ENCODE measurements around the gene ANKRD26.

The ANKRD26 gene

DNA sequence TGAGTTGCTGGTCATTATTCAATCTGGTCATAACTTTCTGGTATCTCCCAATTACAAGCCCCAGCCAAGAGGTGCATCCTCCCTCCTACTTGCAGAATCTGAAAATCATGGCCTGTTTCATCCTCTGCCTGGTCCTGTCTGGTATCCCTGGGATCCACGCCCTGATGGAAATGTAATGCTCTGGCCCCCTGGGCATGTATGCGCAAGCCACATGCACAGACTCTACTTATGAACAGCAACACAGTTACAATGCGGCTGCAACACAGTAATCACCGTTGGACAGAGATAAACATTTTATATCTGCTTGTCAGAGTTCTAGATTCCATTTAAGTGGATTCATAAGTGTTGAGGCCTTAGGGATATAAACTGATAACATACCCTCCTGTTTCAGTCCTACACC lies 121.8 kb downstream of the ANKRD26 start:
- H3K36me3 ChIP-seq (ENCODE audit: control insufficient read depth in 2 of 2, insufficient read depth in 1 of 2, low read length in 2 of 2): peaks cover 6 to 16% of the 10 kb centered on the region in 2 experiments; a peak in 2 of 3 replicates
- ChIA-PET CTCF (no interaction called here), POLR2A (no interaction called here)
- no peaks in the 10 kb centered on the region for H3K4me1 ChIP-seq (ENCODE audit: control insufficient read depth, insufficient read depth, low read length)
- H3K9me3 ChIP-seq (ENCODE audit: control insufficient read depth, insufficient read depth, low read depth, low read length): no peaks in the 10 kb centered on the region
- TF ChIP-seq ZNF175 (tag by site-specific recombination; IDR thresholded peaks at IDR 0.05) (no peak), ZNF37A (tag by site-specific recombination; IDR thresholded peaks at IDR 0.05) (no peak), ZNF654 (tag by site-specific recombination; IDR thresholded peaks at IDR 0.05; ENCODE audit: low read depth) (no peak)
- TF ChIP-seq, protein P1, sequence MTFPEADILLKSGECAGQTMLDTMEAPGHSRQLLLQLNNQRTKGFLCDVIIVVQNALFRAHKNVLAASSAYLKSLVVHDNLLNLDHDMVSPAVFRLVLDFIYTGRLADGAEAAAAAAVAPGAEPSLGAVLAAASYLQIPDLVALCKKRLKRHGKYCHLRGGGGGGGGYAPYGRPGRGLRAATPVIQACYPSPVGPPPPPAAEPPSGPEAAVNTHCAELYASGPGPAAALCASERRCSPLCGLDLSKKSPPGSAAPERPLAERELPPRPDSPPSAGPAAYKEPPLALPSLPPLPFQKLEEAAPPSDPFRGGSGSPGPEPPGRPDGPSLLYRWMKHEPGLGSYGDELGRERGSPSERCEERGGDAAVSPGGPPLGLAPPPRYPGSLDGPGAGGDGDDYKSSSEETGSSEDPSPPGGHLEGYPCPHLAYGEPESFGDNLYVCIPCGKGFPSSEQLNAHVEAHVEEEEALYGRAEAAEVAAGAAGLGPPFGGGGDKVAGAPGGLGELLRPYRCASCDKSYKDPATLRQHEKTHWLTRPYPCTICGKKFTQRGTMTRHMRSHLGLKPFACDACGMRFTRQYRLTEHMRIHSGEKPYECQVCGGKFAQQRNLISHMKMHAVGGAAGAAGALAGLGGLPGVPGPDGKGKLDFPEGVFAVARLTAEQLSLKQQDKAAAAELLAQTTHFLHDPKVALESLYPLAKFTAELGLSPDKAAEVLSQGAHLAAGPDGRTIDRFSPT (tag by site-specific recombination; IDR thresholded peaks at IDR 0.05): no peak
- no peak overlapping the region for H3K27ac ChIP-seq (ENCODE audit: extremely low read depth, low read depth, low read length)
- no peak overlapping the region for H3K4me3 ChIP-seq (ENCODE audit: low read depth, low read length)

DNA sequence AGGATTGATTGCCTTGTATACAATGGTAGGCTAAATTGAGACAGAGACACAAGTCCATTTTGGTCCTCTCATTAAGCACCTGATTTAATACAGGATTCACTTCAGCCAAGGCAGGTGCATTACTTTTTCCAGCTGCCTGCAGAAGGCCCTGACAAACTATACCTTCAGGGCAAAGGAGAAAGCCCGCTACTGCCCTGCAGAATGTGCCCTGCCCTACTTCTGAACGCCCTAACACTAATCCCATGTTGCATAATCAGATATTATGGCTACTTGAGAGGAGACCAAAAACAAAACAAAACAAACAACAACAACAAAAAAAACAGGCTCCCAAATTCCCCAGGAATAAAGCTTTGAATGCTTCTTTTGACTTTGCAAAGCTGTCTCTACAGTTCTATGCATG lies 122.7 kb downstream of the ANKRD26 start:
- TF ChIP-seq ZNF560 (tag by site-specific recombination; IDR thresholded peaks at IDR 0.05; ENCODE audit: borderline replicate concordance) (no peak), SALL2 (tag by site-specific recombination; IDR thresholded peaks at IDR 0.05; ENCODE audit: borderline replicate concordance) (no peak), RBAK (tag by site-specific recombination; IDR thresholded peaks at IDR 0.05) (no peak), ZNF521 (tag by site-specific recombination; IDR thresholded peaks at IDR 0.05) (no peak), ZXDB (tag by site-specific recombination; IDR thresholded peaks at IDR 0.05) (no peak), ZNF24 (tag by site-specific recombination; IDR thresholded peaks at IDR 0.05) (no peak), ZNF202 (tag by site-specific recombination; IDR thresholded peaks at IDR 0.05; ENCODE audit: borderline replicate concordance) (no peak), ZNF112 (tag by site-specific recombination; IDR thresholded peaks at IDR 0.05) (no peak), ZNF302 (tag by site-specific recombination; IDR thresholded peaks at IDR 0.05; ENCODE audit: low read depth) (no peak)
- TF ChIP-seq, protein P2, sequence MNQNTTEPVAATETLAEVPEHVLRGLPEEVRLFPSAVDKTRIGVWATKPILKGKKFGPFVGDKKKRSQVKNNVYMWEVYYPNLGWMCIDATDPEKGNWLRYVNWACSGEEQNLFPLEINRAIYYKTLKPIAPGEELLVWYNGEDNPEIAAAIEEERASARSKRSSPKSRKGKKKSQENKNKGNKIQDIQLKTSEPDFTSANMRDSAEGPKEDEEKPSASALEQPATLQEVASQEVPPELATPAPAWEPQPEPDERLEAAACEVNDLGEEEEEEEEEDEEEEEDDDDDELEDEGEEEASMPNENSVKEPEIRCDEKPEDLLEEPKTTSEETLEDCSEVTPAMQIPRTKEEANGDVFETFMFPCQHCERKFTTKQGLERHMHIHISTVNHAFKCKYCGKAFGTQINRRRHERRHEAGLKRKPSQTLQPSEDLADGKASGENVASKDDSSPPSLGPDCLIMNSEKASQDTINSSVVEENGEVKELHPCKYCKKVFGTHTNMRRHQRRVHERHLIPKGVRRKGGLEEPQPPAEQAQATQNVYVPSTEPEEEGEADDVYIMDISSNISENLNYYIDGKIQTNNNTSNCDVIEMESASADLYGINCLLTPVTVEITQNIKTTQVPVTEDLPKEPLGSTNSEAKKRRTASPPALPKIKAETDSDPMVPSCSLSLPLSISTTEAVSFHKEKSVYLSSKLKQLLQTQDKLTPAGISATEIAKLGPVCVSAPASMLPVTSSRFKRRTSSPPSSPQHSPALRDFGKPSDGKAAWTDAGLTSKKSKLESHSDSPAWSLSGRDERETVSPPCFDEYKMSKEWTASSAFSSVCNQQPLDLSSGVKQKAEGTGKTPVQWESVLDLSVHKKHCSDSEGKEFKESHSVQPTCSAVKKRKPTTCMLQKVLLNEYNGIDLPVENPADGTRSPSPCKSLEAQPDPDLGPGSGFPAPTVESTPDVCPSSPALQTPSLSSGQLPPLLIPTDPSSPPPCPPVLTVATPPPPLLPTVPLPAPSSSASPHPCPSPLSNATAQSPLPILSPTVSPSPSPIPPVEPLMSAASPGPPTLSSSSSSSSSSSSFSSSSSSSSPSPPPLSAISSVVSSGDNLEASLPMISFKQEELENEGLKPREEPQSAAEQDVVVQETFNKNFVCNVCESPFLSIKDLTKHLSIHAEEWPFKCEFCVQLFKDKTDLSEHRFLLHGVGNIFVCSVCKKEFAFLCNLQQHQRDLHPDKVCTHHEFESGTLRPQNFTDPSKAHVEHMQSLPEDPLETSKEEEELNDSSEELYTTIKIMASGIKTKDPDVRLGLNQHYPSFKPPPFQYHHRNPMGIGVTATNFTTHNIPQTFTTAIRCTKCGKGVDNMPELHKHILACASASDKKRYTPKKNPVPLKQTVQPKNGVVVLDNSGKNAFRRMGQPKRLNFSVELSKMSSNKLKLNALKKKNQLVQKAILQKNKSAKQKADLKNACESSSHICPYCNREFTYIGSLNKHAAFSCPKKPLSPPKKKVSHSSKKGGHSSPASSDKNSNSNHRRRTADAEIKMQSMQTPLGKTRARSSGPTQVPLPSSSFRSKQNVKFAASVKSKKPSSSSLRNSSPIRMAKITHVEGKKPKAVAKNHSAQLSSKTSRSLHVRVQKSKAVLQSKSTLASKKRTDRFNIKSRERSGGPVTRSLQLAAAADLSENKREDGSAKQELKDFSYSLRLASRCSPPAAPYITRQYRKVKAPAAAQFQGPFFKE (tag by site-specific recombination; IDR thresholded peaks at IDR 0.05; ENCODE audit: borderline replicate concordance): no peak
- TF ChIP-seq, protein P3, sequence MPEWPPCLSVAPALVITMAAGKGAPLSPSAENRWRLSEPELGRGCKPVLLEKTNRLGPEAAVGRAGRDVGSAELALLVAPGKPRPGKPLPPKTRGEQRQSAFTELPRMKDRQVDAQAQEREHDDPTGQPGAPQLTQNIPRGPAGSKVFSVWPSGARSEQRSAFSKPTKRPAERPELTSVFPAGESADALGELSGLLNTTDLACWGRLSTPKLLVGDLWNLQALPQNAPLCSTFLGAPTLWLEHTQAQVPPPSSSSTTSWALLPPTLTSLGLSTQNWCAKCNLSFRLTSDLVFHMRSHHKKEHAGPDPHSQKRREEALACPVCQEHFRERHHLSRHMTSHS (tag by site-specific recombination; IDR thresholded peaks at IDR 0.05): no peak
- TF ChIP-seq, protein P4, sequence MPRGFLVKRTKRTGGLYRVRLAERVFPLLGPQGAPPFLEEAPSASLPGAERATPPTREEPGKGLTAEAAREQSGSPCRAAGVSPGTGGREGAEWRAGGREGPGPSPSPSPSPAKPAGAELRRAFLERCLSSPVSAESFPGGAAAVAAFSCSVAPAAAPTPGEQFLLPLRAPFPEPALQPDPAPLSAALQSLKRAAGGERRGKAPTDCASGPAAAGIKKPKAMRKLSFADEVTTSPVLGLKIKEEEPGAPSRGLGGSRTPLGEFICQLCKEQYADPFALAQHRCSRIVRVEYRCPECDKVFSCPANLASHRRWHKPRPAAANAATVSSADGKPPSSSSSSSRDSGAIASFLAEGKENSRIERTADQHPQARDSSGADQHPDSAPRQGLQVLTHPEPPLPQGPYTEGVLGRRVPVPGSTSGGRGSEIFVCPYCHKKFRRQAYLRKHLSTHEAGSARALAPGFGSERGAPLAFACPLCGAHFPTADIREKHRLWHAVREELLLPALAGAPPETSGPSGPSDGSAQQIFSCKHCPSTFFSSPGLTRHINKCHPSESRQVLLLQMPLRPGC (tag by site-specific recombination; IDR thresholded peaks at IDR 0.05): no peak
- TF ChIP-seq, protein P5, sequence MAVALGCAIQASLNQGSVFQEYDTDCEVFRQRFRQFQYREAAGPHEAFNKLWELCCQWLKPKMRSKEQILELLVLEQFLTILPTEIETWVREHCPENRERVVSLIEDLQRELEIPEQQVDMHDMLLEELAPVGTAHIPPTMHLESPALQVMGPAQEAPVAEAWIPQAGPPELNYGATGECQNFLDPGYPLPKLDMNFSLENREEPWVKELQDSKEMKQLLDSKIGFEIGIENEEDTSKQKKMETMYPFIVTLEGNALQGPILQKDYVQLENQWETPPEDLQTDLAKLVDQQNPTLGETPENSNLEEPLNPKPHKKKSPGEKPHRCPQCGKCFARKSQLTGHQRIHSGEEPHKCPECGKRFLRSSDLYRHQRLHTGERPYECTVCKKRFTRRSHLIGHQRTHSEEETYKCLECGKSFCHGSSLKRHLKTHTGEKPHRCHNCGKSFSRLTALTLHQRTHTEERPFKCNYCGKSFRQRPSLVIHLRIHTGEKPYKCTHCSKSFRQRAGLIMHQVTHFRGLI (tag by site-specific recombination; IDR thresholded peaks at IDR 0.05): no peak
- CTCF ChIA-PET: interaction anchor here (0.6 kb wide), 1 partner anchor 250 kb away, joined by 3 read pairs; no protein-coding TSS in a partner anchor
- H3K4me3 ChIP-seq (ENCODE audit: low read depth, low read length): no peak overlapping the region
- POLR2A ChIA-PET: no interaction called here
- H3K36me3 ChIP-seq (ENCODE audit: control insufficient read depth in 2 of 2, insufficient read depth in 1 of 2, low read length in 2 of 2): peaks cover 8 to 16% of the 10 kb centered on the region in 2 experiments; a peak in 2 of 3 replicates
- no peaks in the 10 kb centered on the region for H3K9me3 ChIP-seq (ENCODE audit: control insufficient read depth, insufficient read depth, low read depth, low read length)
- H3K27ac ChIP-seq (ENCODE audit: extremely low read depth, low read depth, low read length): no peak overlapping the region
- no peaks in the 10 kb centered on the region for H3K4me1 ChIP-seq (ENCODE audit: control insufficient read depth, insufficient read depth, low read length)

Data from HEK293 (cell line).